K562 (cell line): ENCODE data around the gene PRRT1.

Experiments
- CREM ChIP-seq: IDR thresholded peaks from 2 replicates; pipeline ENCODE4 v1.6.1; 2014; ENCODE audit warnings: antibody characterized with exemption, low read depth
- EP300 ChIP-seq: IDR thresholded peaks from 2 replicates; pipeline ENCODE4 v1.6.1; 2012; ENCODE audit warnings: low read length, improper control_type of control experiment
- PHF21A ChIP-seq: fragments of 450-650 bp; IDR thresholded peaks from 2 replicates; pipeline ENCODE4 v1.6.1; 2017; ENCODE audit warnings: low read depth, borderline replicate concordance
- ZNF354B ChIP-seq: fragments of 250-450 bp; sonication (Bioruptor Pico); IDR thresholded peaks from 2 replicates; pipeline ENCODE4 v1.4.0; 2020
- ZNF830 ChIP-seq: fragments of 250-450 bp; sonication (Bioruptor Pico); IDR thresholded peaks from 2 replicates; pipeline ENCODE4 v1.5.0; 2021; ENCODE audit warnings: mild to moderate bottlenecking

DNA sequence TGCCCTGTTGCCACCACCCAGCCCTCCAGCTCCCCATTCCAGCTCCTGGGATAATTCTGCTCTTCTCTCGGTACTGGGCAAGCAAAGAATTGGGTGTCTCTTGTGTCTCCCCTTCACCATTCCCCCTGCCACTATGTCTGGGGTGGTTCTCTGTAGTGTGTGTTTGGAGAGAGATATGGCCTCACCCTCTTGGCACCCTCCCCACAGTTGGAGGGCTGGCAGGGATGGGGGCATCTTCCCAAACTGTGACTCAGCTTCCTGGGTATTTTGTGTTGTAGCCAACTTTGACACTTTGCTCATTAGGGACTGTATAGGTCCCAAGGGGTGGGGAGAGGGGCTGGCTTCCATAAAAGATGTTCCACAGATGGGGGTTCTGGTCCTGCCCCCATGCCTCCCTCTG lies 44.3 kb downstream of the PRRT1 start:
- no peak for TF ChIP-seq CREM
- TF ChIP-seq ZNF354B (CRISPR knock-in tag), result no peak
- TF ChIP-seq PHF21A, result no peak
- no peak for TF ChIP-seq ZNF830 (CRISPR knock-in tag)
- no peak for TF ChIP-seq EP300
